MG63 (cell line): Measurements from ENCODE around the gene SPOCD1. TPM values are rescaled to one million over a fixed set of nuclear protein-coding genes. Genes with fewer than 3 reads are reported as not detected.
A peak's percentile ranks its signal among the peaks of the same experiment; 100 is the strongest.

Experiments used
- DNase-seq: peaks from one replicate; pipeline ENCODE4 v3.0.0-alpha.2; 2020
- H3K27me3 ChIP-seq: fragments of 250-450 bp; sonication (Bioruptor Pico); 2 replicates; pipeline ENCODE4 v1.5.1; 2020; ENCODE audit warnings: mild to moderate bottlenecking, moderate library complexity
- H3K36me3 ChIP-seq: fragments of 250-450 bp; sonication (Bioruptor Pico); 2 replicates; pipeline ENCODE4 v1.5.1; 2020; ENCODE audit warnings: mild to moderate bottlenecking, moderate library complexity
- H3K4me3 ChIP-seq: fragments of 250-450 bp; sonication (Bioruptor Pico); 2 replicates; pipeline ENCODE4 v1.5.1; 2020; ENCODE audit warnings: mild to moderate bottlenecking, moderate library complexity
- H3K9me3 ChIP-seq: fragments of 250-450 bp; sonication (Bioruptor Pico); 2 replicates; pipeline ENCODE4 v1.5.1; 2020; ENCODE audit warnings: mild to moderate bottlenecking, moderate library complexity
- total RNA-seq: library from RNA; depleted of rRNA; stranded (reverse); fragments of >200 nt; shearing (Covaris generic); gene quantifications from 2 replicates; pipeline ENCODE4 v1.2.3, GENCODE V29; 2014; ENCODE audit warnings: low replicate concordance

SPOCD1 gene
- total RNA-seq, 1 experiment from 2014 or later, result 27.6 TPM

DNA sequence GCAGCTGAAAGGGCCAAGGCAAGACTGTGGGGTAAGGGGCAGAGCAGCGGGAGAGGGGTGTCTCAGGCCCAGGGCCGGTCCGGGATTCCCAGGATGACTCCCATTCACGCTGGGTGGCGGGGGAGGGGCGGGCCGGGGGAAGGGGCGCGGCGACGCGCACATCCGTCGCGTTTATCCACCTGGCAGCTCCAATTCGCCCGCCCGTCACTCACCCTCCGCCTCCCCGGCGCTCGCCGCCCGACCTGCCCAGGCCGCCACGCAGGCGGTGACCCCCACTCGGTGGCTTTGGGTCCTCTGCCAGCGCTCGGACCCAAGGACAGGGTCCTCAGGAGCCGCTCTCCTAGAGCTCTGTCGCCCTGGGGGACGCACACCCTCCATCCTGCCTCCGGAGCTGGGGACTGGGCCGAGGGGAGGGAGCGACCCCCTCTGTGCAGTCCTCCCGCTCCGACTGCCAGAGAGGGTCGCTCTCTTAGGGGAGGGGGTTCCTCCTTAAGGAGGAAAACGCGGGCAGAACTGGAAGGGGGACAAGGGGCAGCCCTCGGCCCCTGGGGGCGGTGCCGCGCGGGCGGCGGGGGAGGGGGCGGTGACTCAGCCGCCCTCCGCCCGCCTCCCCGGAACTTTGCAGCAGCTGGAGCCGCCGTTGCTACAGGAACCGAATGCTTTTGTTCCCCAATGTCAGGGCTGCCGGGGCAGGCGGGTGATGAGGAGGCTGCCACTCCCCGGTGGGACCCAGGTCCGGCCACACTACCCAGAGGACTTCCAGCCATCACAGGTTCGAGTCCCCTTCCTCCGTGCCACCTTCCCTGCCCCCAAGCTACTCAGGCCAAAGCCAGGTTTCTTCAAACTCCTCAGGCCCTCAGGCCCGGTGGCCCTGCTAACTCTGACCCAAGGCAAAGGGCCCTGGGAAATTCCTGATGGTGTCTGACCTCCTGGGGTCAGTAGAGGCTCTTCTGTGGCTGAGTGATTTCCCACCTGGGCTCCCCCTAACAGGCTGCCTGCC is 55.1 kb downstream of the SPOCD1 start:
- Histone ChIP-seq H3K4me3 (peak overlapping the region; percentile 28), H3K27me3 (no peaks in the 10 kb centered on the region), H3K36me3 (0 out of 2 replicates have a peak, but pooled peaks cover 2% of the 10 kb centered on the region), H3K9me3 (no peaks in the 10 kb centered on the region)
- peak; percentile 65 for DNase-seq

DNA sequence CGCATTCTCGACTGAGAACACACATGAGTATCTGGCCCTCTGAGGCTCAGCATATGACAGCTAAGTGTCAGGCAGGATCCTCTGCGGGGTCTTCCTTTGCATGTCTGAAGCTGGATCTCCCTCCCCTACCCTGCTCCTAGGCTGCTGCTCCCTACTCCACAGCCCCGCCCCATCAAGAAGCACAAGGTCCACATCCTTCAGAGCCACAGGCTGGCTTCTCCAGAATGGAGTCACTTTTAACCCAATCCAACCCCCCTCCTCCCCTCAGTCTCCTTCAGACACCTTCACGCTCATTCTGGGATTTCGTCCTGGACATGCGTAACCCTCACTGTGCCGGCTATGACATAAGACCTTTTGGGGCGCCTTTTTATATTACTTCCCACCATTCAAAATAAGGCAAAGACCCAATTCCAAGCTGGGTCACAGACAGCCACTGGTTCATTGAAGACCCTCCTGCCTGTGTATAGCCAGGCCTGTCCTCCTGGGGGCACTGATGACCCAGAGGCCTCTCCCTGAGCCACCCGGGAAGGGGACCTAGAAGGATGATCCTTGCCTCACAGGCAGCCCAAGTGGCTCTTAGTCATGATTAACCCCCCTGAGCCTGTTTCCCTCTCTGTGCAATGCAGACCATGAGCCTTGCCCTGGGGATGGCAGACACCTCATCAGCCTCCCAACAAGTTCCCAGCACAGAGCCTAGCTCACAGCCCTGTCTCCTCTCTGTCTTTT is 56.4 kb downstream of the SPOCD1 start:
- Histone ChIP-seq H3K9me3 (no peaks in the 10 kb centered on the region), H3K36me3 (0 out of 2 replicates have a peak, but pooled peaks cover 2% of the 10 kb centered on the region), H3K27me3 (no peaks in the 10 kb centered on the region), H3K4me3 (no peak overlapping the region)
- no peak for DNase-seq

DNA sequence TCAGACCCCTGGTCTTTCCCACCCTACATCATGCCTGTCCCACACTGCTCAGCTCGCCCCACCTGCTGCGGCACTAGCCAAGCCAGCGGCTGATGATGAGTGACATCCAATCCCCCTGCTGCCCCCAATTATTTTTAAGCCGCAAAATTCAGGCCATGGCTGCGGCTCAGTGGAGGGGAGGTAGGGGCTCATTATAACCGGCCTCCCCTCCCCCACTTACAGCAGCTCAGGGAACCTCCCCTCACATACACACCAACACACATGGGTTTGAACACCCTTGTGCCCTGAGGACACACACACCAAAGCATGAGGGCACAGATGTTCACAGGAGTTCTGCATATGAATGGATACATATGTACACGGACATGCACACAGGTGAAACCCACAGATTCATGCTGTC is 57.0 kb downstream of the SPOCD1 start:
- DNase-seq, result no peak
- H3K36me3 ChIP-seq, result 0 out of 2 replicates have a peak, but pooled peaks cover 2% of the 10 kb centered on the region
- no peak overlapping the region for H3K4me3 ChIP-seq
- no peaks in the 10 kb centered on the region for H3K27me3 ChIP-seq
- H3K9me3 ChIP-seq, result no peaks in the 10 kb centered on the region

- Histone ChIP-seq H3K4me3 (no peak overlapping the region), H3K27me3 (no peaks in the 10 kb centered on the region), H3K36me3 (0 out of 2 replicates have a peak, but pooled peaks cover 2% of the 10 kb centered on the region), H3K9me3 (no peaks in the 10 kb centered on the region)
- DNase-seq, result no peak
Observed at GRCh38 chr1:31757989-31758388, 57.8 kb downstream of the SPOCD1 start.

- H3K4me3 ChIP-seq, result no peak overlapping the region
- H3K27me3 ChIP-seq, result no peaks in the 10 kb centered on the region
- 0 out of 2 replicates have a peak, but pooled peaks cover 2% of the 10 kb centered on the region for H3K36me3 ChIP-seq
- no peaks in the 10 kb centered on the region for H3K9me3 ChIP-seq
- DNase-seq, result no peak
Observed at GRCh38 chr1:31757204-31757679, 58.6 kb downstream of the SPOCD1 start.

DNA sequence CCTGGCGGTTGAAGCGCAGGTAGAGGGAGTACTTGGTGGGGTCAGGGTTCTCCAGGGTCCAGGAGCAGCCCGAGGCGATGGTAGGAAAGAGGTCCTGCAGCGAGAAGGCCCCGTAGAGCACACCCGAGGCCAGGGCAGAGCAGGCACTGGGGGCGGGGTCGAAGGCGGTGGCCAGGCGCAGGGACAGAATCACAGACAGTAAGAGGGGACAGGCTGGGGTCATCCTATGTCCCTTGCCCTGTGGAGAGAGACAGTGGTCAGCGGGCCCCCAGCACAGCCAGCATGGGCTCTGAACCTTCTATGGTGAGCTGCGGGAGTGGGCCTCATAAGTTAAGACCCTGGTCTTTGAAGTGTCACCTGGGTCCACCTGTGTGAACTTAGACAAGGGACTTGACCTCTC is 59.2 kb downstream of the SPOCD1 start:
- Histone ChIP-seq H3K9me3 (no peaks in the 10 kb centered on the region), H3K27me3 (no peaks in the 10 kb centered on the region), H3K4me3 (no peak overlapping the region), H3K36me3 (0 out of 2 replicates have a peak, but pooled peaks cover 2% of the 10 kb centered on the region)
- no peak for DNase-seq

- Histone ChIP-seq H3K4me3 (no peak overlapping the region), H3K27me3 (no peaks in the 10 kb centered on the region), H3K36me3 (0 out of 2 replicates have a peak, but pooled peaks cover 2% of the 10 kb centered on the region), H3K9me3 (no peaks in the 10 kb centered on the region)
- DNase-seq, result no peak
Observed at GRCh38 chr1:31755850-31756492, 59.9 kb downstream of the SPOCD1 start.

DNA sequence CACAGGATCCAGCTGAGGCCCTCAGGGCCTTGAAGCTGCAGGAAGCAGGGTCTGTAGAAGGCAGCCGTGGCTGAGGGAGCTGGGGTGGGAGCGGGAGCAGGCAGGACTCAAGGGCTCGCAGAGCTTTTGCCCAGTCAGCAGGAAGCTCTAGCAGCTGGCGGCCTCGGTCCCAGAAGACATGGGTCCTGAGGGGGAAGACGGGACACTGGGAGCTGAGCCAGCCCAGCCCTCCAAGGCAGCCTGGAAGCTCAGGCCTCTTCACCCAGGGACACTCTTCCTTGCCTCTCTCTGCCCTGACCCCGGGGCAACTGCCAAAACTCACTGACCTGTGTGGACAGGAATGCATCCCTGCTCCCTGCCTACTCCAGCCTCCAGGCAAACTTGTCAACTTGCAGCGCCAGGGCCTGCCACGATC is 60.6 kb downstream of the SPOCD1 start:
- H3K9me3 ChIP-seq, result no peaks in the 10 kb centered on the region
- 0 out of 2 replicates have a peak, but pooled peaks cover 2% of the 10 kb centered on the region for H3K36me3 ChIP-seq
- no peaks in the 10 kb centered on the region for H3K27me3 ChIP-seq
- DNase-seq, result peak; percentile 93
- no peak overlapping the region for H3K4me3 ChIP-seq

DNA sequence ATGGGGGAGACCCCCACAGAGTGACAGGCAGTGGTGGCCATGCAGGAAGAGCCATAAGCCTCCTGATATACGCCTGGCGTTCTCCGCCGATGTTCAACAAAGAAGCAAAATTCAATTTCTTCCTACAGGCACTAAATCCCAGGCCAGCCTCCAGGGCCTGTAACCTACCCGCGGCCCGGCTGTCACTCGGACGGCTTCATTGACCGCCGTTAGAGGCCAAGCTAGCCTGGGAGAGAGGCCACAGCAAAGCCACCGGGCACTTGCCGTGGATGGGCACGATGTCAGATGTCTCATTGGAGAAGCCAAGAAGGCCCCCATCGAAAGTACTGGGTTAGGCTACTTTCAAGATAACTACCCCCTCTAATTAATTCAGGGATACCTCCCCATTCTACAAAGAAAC is 61.4 kb downstream of the SPOCD1 start:
- Histone ChIP-seq H3K27me3 (no peaks in the 10 kb centered on the region), H3K9me3 (no peaks in the 10 kb centered on the region), H3K36me3 (0 out of 2 replicates have a peak, but pooled peaks cover 2% of the 10 kb centered on the region), H3K4me3 (no peak overlapping the region)
- no peak for DNase-seq

GRCh38 chr1:31753707-31754349 is 62.0 kb downstream of the SPOCD1 start:
- H3K27me3 ChIP-seq, result no peaks in the 10 kb centered on the region
- DNase-seq, result peak; percentile 88
- H3K9me3 ChIP-seq, result no peaks in the 10 kb centered on the region
- H3K4me3 ChIP-seq, result no peak overlapping the region
- H3K36me3 ChIP-seq, result 0 out of 2 replicates have a peak, but pooled peaks cover 2% of the 10 kb centered on the region

- H3K4me3 ChIP-seq, result no peak overlapping the region
- no peaks in the 10 kb centered on the region for H3K9me3 ChIP-seq
- H3K27me3 ChIP-seq, result no peaks in the 10 kb centered on the region
- DNase-seq, result peak; percentile 88
- 0 out of 2 replicates have a peak, but pooled peaks cover 2% of the 10 kb centered on the region for H3K36me3 ChIP-seq
Observed at GRCh38 chr1:31752952-31753475, 62.8 kb downstream of the SPOCD1 start.

- Histone ChIP-seq H3K9me3 (no peaks in the 10 kb centered on the region), H3K36me3 (0 out of 2 replicates have a peak, but pooled peaks cover 2% of the 10 kb centered on the region), H3K27me3 (no peaks in the 10 kb centered on the region), H3K4me3 (no peak overlapping the region)
- no peak for DNase-seq
Observed at GRCh38 chr1:31752258-31752657, 63.6 kb downstream of the SPOCD1 start.

DNA sequence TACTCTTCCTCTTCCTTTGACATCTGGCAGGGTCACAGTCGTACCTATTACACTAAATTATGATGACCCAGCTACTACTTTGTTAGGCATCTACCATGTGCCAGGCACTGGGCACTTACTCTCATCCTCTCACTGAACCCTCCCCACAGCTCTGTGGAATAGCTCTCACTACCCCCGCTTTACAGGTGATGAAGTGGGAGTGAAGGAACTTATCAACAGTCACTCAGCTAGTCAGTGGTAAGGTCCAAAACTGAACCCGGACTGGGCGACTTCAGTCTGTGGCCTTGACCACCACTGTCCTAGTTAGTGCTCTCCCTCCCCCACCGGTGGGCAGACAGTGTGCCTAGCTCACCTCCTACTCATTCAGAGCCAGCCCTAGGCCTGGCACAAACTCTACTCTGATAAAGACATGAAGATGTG is 64.0 kb downstream of the SPOCD1 start:
- H3K4me3 ChIP-seq, result no peak overlapping the region
- H3K36me3 ChIP-seq, result 0 out of 2 replicates have a peak, but pooled peaks cover under 1% of the 10 kb centered on the region
- no peak for DNase-seq
- no peaks in the 10 kb centered on the region for H3K27me3 ChIP-seq
- no peaks in the 10 kb centered on the region for H3K9me3 ChIP-seq

DNA sequence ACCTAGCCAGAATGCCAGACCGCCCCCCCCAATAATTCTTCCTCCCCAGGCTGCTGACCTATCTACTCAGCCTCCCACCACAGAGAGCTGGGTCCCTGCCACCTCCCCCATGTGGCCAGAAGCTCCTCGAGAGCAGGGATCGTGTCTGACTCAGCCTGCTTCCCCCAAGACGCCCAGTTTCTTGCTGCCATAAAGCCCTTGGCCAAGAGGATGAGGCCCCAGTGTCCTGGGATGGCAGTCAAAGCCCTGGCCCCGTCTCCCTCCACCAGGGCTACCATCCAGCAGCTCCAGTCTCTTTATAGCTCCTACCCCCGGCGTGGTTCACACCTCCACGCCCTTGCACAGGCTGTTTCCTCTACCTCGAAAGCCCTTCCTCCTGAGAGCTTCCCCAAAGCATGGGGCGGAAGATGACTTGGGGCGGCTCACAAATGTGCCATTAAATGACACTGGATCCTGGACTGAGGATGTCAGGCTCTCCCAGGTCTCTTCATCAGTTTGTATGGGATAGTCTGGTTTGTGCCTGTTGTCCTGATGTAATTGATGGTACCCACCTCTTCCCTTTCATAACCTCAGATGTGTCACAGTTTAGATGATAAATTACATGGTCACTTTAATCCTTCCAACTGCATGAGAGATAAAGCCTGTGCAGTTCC is 64.8 kb downstream of the SPOCD1 start:
- no peaks in the 10 kb centered on the region for H3K9me3 ChIP-seq
- no peak overlapping the region for H3K4me3 ChIP-seq
- peak; percentile 83 for DNase-seq
- no peaks in the 10 kb centered on the region for H3K36me3 ChIP-seq
- H3K27me3 ChIP-seq, result no peaks in the 10 kb centered on the region
